HG03432 (cell line): ENCODE data around the gene OSBPL1A.
A peak's percentile ranks its signal among the peaks of the same experiment; 100 is the strongest.
"Not testable (repeated sequence)": the region's sequence is repeated elsewhere in the genome, so short reads cannot be mapped to it uniquely, and the experiment has no call there.

Experiments
- ATAC-seq: cut with Tn5 transposase; IDR thresholded peaks from one replicate; pipeline ENCODE4 v1.9.1; 2021; ENCODE audit warnings: mild to moderate bottlenecking, moderate library complexity; ENCODE audit not compliant: unreplicated experiment

The OSBPL1A gene

GRCh38 chr18:24189664-24190346 is 207.8 kb downstream of the OSBPL1A start:
- ATAC-seq, result no peak

GRCh38 chr18:24189007-24189528 is 208.6 kb downstream of the OSBPL1A start:
- ATAC-seq, result peak; percentile 90

- ATAC-seq, result no peak
Measured at GRCh38 chr18:24188120-24188519, 209.5 kb downstream of the OSBPL1A start.

- ATAC-seq, result no peak
Measured at GRCh38 chr18:24187689-24188088, 209.9 kb downstream of the OSBPL1A start.

- ATAC-seq, result peak; percentile 64
Measured at GRCh38 chr18:24187049-24187448, 210.6 kb downstream of the OSBPL1A start.

GRCh38 chr18:24185805-24186204 is 211.8 kb downstream of the OSBPL1A start:
- no peak for ATAC-seq

- ATAC-seq, result no peak
Measured at GRCh38 chr18:24181806-24182205, 215.8 kb downstream of the OSBPL1A start.

- ATAC-seq, result no peak
Measured at GRCh38 chr18:24180048-24180447, 217.6 kb downstream of the OSBPL1A start.

- no peak for ATAC-seq
Measured at GRCh38 chr18:24177499-24178133, 220.0 kb downstream of the OSBPL1A start.

GRCh38 chr18:24176727-24177416 is 220.8 kb downstream of the OSBPL1A start:
- peak; percentile 93 for ATAC-seq

GRCh38 chr18:24173997-24174396 is 223.6 kb downstream of the OSBPL1A start:
- ATAC-seq, result no peak

GRCh38 chr18:24170360-24170759 is 227.3 kb downstream of the OSBPL1A start:
- ATAC-seq, result no peak

GRCh38 chr18:24168496-24168895 is 229.1 kb downstream of the OSBPL1A start:
- no peak for ATAC-seq

GRCh38 chr18:24161304-24161703 is 236.3 kb downstream of the OSBPL1A start:
- ATAC-seq, result no peak

GRCh38 chr18:24160086-24160485 is 237.5 kb downstream of the OSBPL1A start:
- no peak for ATAC-seq

- ATAC-seq, result no peak
Measured at GRCh38 chr18:24157855-24158254, 239.8 kb downstream of the OSBPL1A start.

GRCh38 chr18:24153397-24153796 is 244.2 kb downstream of the OSBPL1A start:
- ATAC-seq, result no peak

GRCh38 chr18:24149591-24149990 is 248.0 kb downstream of the OSBPL1A start:
- not testable (repeated sequence) for ATAC-seq

GRCh38 chr18:24142376-24142775 is 255.2 kb downstream of the OSBPL1A start:
- no peak for ATAC-seq

GRCh38 chr18:24140697-24141096 is 256.9 kb downstream of the OSBPL1A start:
- ATAC-seq, result no peak

GRCh38 chr18:24138789-24139616 is 258.6 kb downstream of the OSBPL1A start, which contains the start of gene CABYR:
Gene CABYR (plus strand): TSS chr18:24139062. CDS start chr18:24143115, 4,053 bp downstream.
- peak; percentile 96 for ATAC-seq
